ENCODE data around the gene ZNF772. TPM values are rescaled to one million over a fixed set of nuclear protein-coding genes. Genes with fewer than 3 reads are reported as not detected.

Gene ZNF772
- total RNA-seq, 1 experiment from 2014 or later = 0.37 TPM

GRCh38 chr19:57515255-57515654, 37.9 kb upstream of the ZNF772 start:
- no peak overlapping the region for H2AFZ ChIP-seq (ENCODE audit: low read depth, low read length, poor library complexity, severe bottlenecking)

More at GRCh38 chr19:57515255-57515654, 37.9 kb upstream of the ZNF772 start:
- H3K4me3 ChIP-seq (replicated peaks in 1 of 2; ENCODE audit: low read depth in 1 of 2, low read length in 2 of 2) = no peak overlapping the region
- H3K9me3 ChIP-seq (ENCODE audit: control insufficient read depth in 1 of 2, insufficient read depth in 1 of 2, low read depth in 1 of 2, low read length in 2 of 2) = peaks cover 17% of the 10 kb centered on the region in 2 experiments; a peak in 3 of 4 replicates
- H3K9me2 ChIP-seq (ENCODE audit: insufficient read depth) = no peaks in the 10 kb centered on the region
- no peak for ATAC-seq
- no peaks in the 10 kb centered on the region for H3K4me1 ChIP-seq (ENCODE audit: control insufficient read depth in 1 of 2, insufficient read depth in 2 of 2, low read length in 2 of 2)
- ChIA-PET CTCF (no interaction called here), RAD21 (ENCODE audit: low non-redundant PET in 1 of 2, low total read pairs in 2 of 2, uncharacterized antibody in 2 of 2, unreplicated experiment in 2 of 2) (no interaction called here), POLR2A (no interaction called here)
- H3K9ac ChIP-seq (ENCODE audit: low read length) = no peak overlapping the region
- H3K27ac ChIP-seq (ENCODE audit: low read depth, low read length) = no peak overlapping the region
- intact Hi-C loops (cut with micrococcal nuclease) = no loop called here
- H3K4me2 ChIP-seq (ENCODE audit: low read length) = no peak overlapping the region
- no peaks in the 10 kb centered on the region for H3K36me3 ChIP-seq (ENCODE audit: control insufficient read depth in 1 of 2, insufficient read depth in 2 of 2, low read length in 2 of 2)
- TF ChIP-seq EZH2phosphoT487 (IDR thresholded peaks at IDR 0.05; ENCODE audit: borderline replicate concordance) (no peak), RAD21 (IDR thresholded peaks at IDR 0.05; ENCODE audit: low read depth) (no peak), ZFX (IDR thresholded peaks at IDR 0.05) (no peak), TCF7L2 (IDR thresholded peaks at IDR 0.05; ENCODE audit: borderline replicate concordance, extremely low read depth, insufficient read depth, insufficient read length) (no peak), CTCF (IDR thresholded peaks at IDR 0.05 in 2 of 3, conservative IDR thresholded peaks at IDR 0.05 in 1 of 3; ENCODE audit: borderline replicate concordance in 1 of 3, insufficient read depth in 1 of 3, low read depth in 2 of 3, low read length in 2 of 3) (no peak), SIN3A (IDR thresholded peaks at IDR 0.05; ENCODE audit: low read depth) (no peak), YY1 (IDR thresholded peaks at IDR 0.05; ENCODE audit: extremely low read depth, insufficient replicate concordance, low read depth, low read length) (no peak), REST (IDR thresholded peaks at IDR 0.05; ENCODE audit: low read depth) (no peak), POLR2AphosphoS5 (IDR thresholded peaks at IDR 0.05; ENCODE audit: low read depth, low read length) (no peak), EGR1 (IDR thresholded peaks at IDR 0.05; ENCODE audit: low read depth) (no peak), EZH2 (IDR thresholded peaks at IDR 0.05) (no peak), ELF1 (IDR thresholded peaks at IDR 0.05; ENCODE audit: borderline replicate concordance, low read depth) (no peak), CEBPB (IDR thresholded peaks at IDR 0.05; ENCODE audit: low read depth) (no peak)
- no peak for DNase-seq (ENCODE audit: low read depth, low spot score)
- no peaks in the 10 kb centered on the region for H3K27me3 ChIP-seq (ENCODE audit: insufficient read depth, low read length)
- no peaks in the 10 kb centered on the region for H3K79me2 ChIP-seq (ENCODE audit: insufficient read depth, low read length)
- H4K20me1 ChIP-seq (ENCODE audit: insufficient read depth) = no peaks in the 10 kb centered on the region
- no TSS peak for BruUV-seq (replicated peaks)

Measured in HCT116 (cell line).